Peyer's patch (tissue), 4 donors: ENCODE results near the gene HOXD10.

Source experiments
- CTCF ChIP-seq, 6 experiments: fragments of 450-650 bp in 4 of 6; fragments of 200-600 bp in 2 of 6; sonication (generic) in 1 of 6; IDR thresholded peaks; one replicate each; pipeline ENCODE4 v1.5.1; 2017 to 2019; ENCODE audit warnings: antibody characterized with exemption in 6 of 6, mild to moderate bottlenecking in 3 of 6, moderate library complexity in 1 of 6
- POLR2A ChIP-seq, 2 donors: fragments of 450-650 bp; IDR thresholded peaks; one replicate each; pipeline ENCODE4 v1.5.1; 2017; ENCODE audit warnings: antibody characterized with exemption in 2 of 2, mild to moderate bottlenecking in 2 of 2, moderate library complexity in 2 of 2

- peak; percentile 9 to 96 (median 88) for TF ChIP-seq CTCF (IDR thresholded peaks at IDR 0.05)
- TF ChIP-seq POLR2A (IDR thresholded peaks at IDR 0.05) = no peak
Observed at GRCh38 chr2:176140513-176141317, 24.1 kb downstream of the HOXD10 start.
